OCI-LY3 (cell line): ENCODE results near the gene KRT4.

ENCODE experiments used
- H2AFZ ChIP-seq: fragments of 200-600, 300-600 bp; shearing (Covaris generic); 2 replicates; pipeline ENCODE4 v1.6.0; 2014; ENCODE audit warnings: antibody characterized with exemption, low read depth, low read length
- H3K27ac ChIP-seq: fragments of 200-600, 300-600 bp; sonication (generic); 2 replicates; pipeline ENCODE4 v1.5.1; 2014; ENCODE audit warnings: mild to moderate bottlenecking, low read length, moderate library complexity, mixed read lengths
- H3K27me3 ChIP-seq: fragments of 200-600, 300-600 bp; sonication (generic); 2 replicates; pipeline ENCODE4 v1.6.1; 2014; ENCODE audit warnings: low read depth, low read length, mixed read lengths
- H3K36me3 ChIP-seq: fragments of 200-600, 300-600 bp; sonication (generic); replicated peaks from 2 replicates; pipeline ENCODE3; 2014; ENCODE audit warnings: low read depth, low read length, mixed read lengths
- H3K4me1 ChIP-seq: fragments of 300-600, 200-600 bp; sonication (generic); 2 replicates; pipeline ENCODE4 v1.6.1; 2014; ENCODE audit warnings: low read length, mixed read lengths
- H3K4me2 ChIP-seq: fragments of 200-600, 300-600 bp; sonication (generic); 2 replicates; pipeline ENCODE4 v1.6.1; 2014; ENCODE audit warnings: low read length, mixed read lengths
- H3K4me3 ChIP-seq: fragments of 300-600, 200-600 bp; sonication (generic); 2 replicates; pipeline ENCODE4 v1.5.1; 2014; ENCODE audit warnings: antibody characterized with exemption, mild to moderate bottlenecking, low read length, moderate library complexity
- H3K79me2 ChIP-seq: fragments of 300-600, 200-600 bp; shearing (Covaris generic); 2 replicates; pipeline ENCODE4 v1.6.1; 2014; ENCODE audit warnings: mild to moderate bottlenecking, low read length, mixed read lengths
- H3K9ac ChIP-seq: fragments of 300-600, 200-600 bp; shearing (Covaris generic); 2 replicates; pipeline ENCODE4 v1.6.0; 2014; ENCODE audit warnings: mild to moderate bottlenecking, low read length, moderate library complexity
- H3K9me3 ChIP-seq: fragments of 200-600, 300-600 bp; shearing (Covaris generic); 2 replicates; pipeline ENCODE4 v1.6.1; 2014; ENCODE audit warnings: low read length, mixed read lengths; ENCODE audit not compliant: insufficient read depth
- H4K20me1 ChIP-seq: fragments of 200-600, 300-600 bp; sonication (generic); 2 replicates; pipeline ENCODE4 v1.6.1; 2016; ENCODE audit warnings: low read length, mixed read lengths; ENCODE audit not compliant: insufficient read depth
- CTCF ChIP-seq: fragments of 200-600, 300-600 bp; sonication (generic); IDR thresholded peaks from 2 replicates; pipeline ENCODE4 v1.5.1; 2014; ENCODE audit warnings: antibody characterized with exemption, low read length, low read depth
- EZH2phosphoT487 ChIP-seq: fragments of 200-600 bp; shearing (Covaris generic); IDR thresholded peaks from 2 replicates; pipeline ENCODE4 v1.6.1; 2018; ENCODE audit warnings: antibody characterized with exemption, mixed run types, low read depth

Gene KRT4

GRCh38 chr12:52837781-52838608 lies 24.1 kb upstream of the KRT4 start:
- Histone ChIP-seq H3K27ac (no peak overlapping the region), H4K20me1 (no peaks in the 10 kb centered on the region), H3K4me2 (no peak overlapping the region), H3K4me3 (no peak overlapping the region), H3K27me3 (peaks cover 35% of the 10 kb centered on the region), H2AFZ (no peak overlapping the region), H3K4me1 (peaks cover 6% of the 10 kb centered on the region), H3K79me2 (no peaks in the 10 kb centered on the region), H3K9ac (no peak overlapping the region), H3K9me3 (no peaks in the 10 kb centered on the region), H3K36me3 (no peaks in the 10 kb centered on the region)
- TF ChIP-seq CTCF (no peak), EZH2phosphoT487 (no peak)

- Histone ChIP-seq H3K4me2 (no peak overlapping the region), H3K4me1 (peaks cover 6% of the 10 kb centered on the region), H3K27ac (no peak overlapping the region), H4K20me1 (no peaks in the 10 kb centered on the region), H3K9me3 (no peaks in the 10 kb centered on the region), H3K27me3 (peaks cover 35% of the 10 kb centered on the region), H3K4me3 (no peak overlapping the region), H3K79me2 (no peaks in the 10 kb centered on the region), H2AFZ (no peak overlapping the region), H3K36me3 (no peaks in the 10 kb centered on the region), H3K9ac (no peak overlapping the region)
- TF ChIP-seq EZH2phosphoT487 (no peak), CTCF (no peak)
These were observed 23.5 kb upstream of the KRT4 start for GRCh38 chr12:52837413-52837741.

- no peak overlapping the region for H2AFZ ChIP-seq
- no peak overlapping the region for H3K27ac ChIP-seq
- H3K27me3 ChIP-seq: peaks cover 29% of the 10 kb centered on the region
- H3K4me2 ChIP-seq: no peak overlapping the region
- H3K36me3 ChIP-seq: no peaks in the 10 kb centered on the region
- no peak overlapping the region for H3K4me3 ChIP-seq
- H3K9me3 ChIP-seq: no peaks in the 10 kb centered on the region
- no peaks in the 10 kb centered on the region for H4K20me1 ChIP-seq
- no peak overlapping the region for H3K9ac ChIP-seq
- no peaks in the 10 kb centered on the region for H3K79me2 ChIP-seq
- peaks cover 6% of the 10 kb centered on the region for H3K4me1 ChIP-seq
- no peak for TF ChIP-seq CTCF
- no peak for TF ChIP-seq EZH2phosphoT487
These were observed 22.8 kb upstream of the KRT4 start for GRCh38 chr12:52836491-52837412.

- peaks cover 6% of the 10 kb centered on the region for H3K4me1 ChIP-seq
- no peak overlapping the region for H3K27ac ChIP-seq
- H3K4me2 ChIP-seq: no peak overlapping the region
- no peak overlapping the region for H3K9ac ChIP-seq
- H3K36me3 ChIP-seq: no peaks in the 10 kb centered on the region
- TF ChIP-seq EZH2phosphoT487 (no peak), CTCF (no peak)
- no peak overlapping the region for H2AFZ ChIP-seq
- H4K20me1 ChIP-seq: no peaks in the 10 kb centered on the region
- H3K27me3 ChIP-seq: peaks cover 29% of the 10 kb centered on the region
- no peaks in the 10 kb centered on the region for H3K9me3 ChIP-seq
- H3K79me2 ChIP-seq: no peaks in the 10 kb centered on the region
- no peak overlapping the region for H3K4me3 ChIP-seq
These were observed 22.1 kb upstream of the KRT4 start for GRCh38 chr12:52836042-52836466.
